HG03196 (cell line): Measurements from ENCODE around the gene DEPDC1B.
"Not testable (repeated sequence)": the region's sequence is repeated elsewhere in the genome, so short reads cannot be mapped to it uniquely, and the experiment has no call there.

Experiments used
- ATAC-seq: cut with Tn5 transposase; IDR thresholded peaks from one replicate; pipeline ENCODE4 v1.9.1; 2021; ENCODE audit not compliant: unreplicated experiment

The DEPDC1B gene, protein sequence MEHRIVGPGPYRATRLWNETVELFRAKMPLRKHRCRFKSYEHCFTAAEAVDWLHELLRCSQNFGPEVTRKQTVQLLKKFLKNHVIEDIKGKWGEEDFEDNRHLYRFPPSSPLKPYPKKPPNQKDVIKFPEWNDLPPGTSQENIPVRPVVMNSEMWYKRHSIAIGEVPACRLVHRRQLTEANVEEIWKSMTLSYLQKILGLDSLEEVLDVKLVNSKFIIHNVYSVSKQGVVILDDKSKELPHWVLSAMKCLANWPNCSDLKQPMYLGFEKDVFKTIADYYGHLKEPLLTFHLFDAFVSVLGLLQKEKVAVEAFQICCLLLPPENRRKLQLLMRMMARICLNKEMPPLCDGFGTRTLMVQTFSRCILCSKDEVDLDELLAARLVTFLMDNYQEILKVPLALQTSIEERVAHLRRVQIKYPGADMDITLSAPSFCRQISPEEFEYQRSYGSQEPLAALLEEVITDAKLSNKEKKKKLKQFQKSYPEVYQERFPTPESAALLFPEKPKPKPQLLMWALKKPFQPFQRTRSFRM

DNA sequence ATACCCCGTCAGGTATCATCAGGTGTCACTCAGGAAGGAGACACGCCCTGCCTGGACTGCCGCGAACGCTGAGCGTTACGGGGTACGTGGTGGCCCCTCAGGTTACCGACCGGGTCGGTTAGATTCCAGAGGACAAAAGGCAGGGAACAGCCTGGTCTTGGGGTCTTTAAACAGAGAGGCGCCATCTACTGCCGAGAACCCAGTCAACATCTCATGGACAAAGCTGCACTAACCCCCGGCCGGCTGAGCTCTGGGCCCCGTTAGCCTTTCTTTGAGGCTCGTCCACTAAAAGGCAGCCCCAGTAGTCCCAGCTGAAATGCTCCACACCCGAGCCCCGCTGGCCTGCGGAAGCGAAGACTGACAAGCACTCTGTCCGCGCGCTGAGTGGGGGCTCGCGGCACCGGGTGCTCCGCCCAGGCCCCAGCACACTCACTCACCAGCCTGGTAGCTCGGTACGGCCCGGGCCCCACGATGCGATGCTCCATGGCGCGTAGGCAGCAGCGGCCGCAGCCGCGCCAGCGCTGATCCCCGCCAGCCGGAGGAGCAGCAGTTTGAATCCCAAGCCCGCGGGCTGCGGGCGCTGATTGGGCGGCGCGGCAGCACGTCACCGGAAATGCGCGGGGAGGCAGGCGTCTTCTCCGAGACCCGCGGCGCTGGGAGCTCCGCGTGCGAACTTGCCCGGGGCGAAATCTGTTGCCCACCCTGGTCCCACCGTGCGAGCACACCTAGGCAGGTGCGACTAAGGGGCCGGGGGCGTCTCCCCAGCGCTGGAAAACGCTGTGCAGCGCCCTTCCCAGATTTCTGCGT, at the start of gene DEPDC1B:
TSS of gene DEPDC1B (minus strand) at position 558 of the 807 bp plus-strand sequence. CDS start at position 485, 73 bp downstream.
- ATAC-seq = peak; percentile 93

DNA sequence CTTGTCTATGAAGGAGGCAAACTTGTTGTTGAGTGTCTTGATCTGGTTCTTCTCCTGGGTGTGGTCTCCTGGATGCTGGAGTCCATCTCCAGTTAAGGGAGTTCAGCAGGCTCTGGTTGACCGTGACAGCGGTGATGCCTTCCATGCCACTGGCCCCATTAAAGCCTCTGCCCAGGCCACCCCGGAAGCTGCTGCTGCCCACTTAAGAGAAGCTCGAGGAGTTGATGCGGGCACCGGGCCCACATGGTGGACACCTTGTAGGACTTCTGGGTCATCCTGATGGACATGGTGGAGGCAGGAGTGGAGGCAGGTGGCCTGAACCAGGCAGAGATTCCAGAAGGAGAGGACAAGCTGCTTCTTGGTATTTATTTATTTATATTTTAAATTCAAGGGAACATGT, 44.7 kb upstream of the DEPDC1B start:
- no peak for ATAC-seq

DNA sequence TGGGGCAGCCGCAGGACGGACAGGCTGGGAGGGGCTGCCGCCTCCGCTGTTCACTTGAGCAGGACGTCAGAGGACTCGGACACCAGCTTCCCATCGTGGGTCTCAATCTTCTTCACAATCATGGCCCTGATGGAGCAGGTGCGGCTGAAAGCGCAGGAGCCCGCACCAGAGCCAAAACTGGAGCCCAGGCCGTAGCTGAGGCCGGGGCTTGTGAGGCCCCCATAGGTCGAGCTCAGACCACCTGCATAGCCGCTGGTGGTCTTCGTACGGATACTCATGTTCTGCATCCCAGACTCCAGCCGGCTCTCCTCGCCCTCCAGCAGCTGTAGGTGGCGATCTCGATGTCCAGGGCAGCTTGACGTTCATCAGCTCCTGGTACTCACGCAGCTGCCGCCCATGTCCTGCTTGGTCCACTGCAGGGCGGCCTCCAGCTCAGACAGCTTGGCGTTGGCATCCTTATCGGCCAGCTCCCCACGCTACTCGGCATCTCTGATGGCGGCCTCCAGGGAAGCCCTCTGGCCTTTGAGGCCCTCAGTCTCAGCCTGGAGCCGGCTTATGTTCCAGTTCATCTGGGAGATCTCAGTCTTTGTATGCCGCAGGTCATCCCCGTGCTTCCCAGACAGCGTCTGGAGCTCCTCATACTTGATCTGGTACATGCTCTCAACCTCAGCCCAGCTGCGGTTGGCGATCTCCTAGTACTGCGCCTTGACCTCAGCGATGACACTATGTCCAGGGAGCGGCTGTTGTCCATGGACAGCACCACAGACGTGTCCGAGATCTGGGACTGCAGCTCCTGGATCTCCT, 43.7 kb upstream of the DEPDC1B start:
- no peak for ATAC-seq

DNA sequence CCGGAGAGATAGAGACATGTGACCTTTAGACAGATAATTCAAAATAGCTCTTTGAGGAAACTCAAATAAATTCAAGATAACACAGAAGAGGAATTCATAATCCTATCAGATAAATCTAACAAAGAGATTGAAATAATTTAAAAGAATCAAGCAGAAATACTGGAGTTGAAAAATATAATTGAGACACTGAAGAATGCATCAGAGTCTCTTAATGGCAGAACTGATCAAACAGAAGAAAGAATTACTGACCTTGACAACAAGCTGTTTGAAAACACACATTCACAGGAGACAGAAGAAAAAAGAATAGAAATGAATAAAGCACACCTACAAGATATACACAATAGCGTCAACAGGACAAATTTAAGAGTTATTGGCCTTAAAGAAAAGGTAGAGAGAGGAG, 40.4 kb upstream of the DEPDC1B start:
- no peak for ATAC-seq

DNA sequence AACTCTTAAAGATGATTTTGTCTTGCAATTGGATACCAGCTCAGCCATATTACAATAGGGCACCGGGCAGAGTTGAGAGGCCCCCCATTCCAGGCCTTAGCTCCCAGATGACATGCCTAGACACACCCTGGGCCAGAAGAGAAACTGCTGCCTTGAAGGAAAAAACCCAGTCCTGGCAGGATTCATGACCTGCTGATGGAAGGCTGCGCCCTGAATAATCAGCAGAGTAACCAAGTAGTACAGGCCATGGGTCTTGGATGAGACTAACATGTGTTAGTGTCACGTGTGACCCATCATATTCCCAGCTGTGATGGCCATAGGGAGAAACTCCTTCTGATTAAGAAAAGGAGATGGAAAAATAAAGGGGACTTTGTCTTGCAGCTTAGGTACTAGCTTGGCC, 39.0 kb upstream of the DEPDC1B start:
- ATAC-seq = no peak

DNA sequence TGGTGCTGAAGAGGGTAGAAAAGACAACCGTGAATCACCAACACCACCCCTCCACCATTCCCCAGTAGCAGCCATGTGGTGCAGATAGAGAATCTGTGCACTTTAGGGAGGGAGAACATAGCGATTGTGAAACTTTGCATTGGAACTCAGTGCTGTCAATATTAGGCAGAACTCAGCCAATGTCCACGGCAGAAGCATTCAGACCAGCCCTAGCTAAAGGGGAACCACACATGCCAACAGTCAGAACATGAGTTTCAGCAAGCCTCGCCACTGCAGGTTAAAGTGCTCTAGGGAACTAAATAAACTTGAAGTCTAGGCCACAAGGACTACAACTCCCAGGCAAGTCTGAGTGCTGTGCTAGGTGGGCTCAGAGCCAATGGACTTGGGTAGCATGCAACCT, 38.5 kb upstream of the DEPDC1B start:
- no peak for ATAC-seq

DNA sequence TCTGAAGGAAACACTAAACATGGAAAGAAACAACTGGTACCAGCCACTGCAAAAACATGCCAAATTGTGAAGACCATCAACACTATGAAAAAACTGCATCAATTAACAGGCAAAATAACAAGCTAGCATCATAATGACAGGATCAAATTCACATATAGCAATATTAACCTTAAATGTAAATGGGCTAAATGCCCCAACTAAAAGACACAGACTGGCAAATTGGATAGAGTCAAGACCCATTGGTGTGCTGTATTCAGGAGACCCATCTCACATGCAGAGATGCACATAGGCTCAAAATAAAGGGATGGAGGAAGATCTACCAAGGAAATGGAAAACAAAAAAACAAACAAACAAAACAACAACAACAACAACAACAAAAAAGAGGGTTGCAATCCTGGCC, 30.9 kb upstream of the DEPDC1B start:
- not testable (repeated sequence) for ATAC-seq

DNA sequence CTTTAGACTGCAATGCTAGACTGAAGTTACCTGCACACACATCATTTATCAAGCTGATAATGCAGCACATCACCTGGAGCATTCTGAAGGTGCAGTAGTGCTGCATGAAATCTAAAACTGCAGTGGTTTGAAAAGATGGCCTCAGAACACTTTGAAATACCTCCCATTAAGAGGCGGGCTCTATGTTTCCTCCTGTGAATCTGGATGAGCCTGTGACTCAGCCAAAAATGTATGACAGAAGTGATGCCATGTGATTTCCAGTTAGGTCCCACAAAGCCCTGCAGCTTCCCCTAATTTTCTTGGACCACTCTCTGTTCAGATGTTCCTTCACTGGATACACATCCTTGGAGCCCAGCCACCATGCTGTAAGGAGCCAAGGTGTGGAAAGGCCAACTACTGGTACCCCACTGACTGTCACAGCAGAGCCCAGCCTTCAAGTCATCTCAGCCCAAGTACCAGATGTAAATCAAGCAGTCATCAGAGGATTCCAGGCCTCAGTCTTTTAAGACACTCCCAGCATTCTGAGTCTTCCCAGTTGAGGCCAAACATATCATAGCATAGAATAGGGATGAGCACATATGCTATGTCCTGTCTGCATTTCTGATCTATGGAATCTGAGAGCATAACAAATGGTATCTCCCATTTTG, 27.2 kb upstream of the DEPDC1B start:
- ATAC-seq = no peak

DNA sequence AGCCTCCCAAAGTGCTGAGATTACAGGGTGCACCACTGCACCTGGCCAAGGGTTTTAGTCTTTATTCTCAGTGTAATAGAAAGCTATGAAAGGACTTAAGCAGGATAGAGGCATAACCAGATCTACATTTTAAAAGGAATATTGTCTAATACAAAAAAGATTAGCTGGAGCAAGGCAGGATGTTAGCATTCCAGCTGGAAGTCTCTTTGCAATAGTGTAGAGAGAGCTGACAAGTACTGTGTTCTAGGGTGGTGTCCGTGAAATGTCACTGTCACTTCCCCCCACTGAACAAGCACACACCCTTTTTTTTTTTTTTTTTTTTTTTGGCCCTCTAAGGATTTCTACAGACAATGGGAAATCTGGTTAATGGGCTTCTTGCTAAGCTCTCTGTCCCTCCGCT, 24.2 kb upstream of the DEPDC1B start:
- ATAC-seq = no peak

DNA sequence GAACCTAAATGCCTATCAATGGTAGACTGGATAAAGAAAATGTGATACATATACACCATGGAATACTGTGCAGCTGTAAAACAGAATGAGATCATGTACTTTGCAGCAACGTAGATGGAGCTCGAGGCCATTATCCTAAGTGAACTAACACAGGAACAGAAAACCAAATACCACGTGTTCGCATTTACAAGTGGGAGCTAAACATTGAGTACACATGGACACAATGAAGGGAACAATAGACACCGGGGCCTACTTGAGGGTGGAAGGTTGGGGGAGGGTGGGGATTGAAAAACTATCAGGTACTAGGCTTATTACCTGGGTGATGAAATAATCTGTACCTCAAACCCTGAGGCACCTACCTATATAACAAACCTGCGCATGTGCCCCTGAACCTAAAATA, 22.4 kb upstream of the DEPDC1B start:
- ATAC-seq = no peak

DNA sequence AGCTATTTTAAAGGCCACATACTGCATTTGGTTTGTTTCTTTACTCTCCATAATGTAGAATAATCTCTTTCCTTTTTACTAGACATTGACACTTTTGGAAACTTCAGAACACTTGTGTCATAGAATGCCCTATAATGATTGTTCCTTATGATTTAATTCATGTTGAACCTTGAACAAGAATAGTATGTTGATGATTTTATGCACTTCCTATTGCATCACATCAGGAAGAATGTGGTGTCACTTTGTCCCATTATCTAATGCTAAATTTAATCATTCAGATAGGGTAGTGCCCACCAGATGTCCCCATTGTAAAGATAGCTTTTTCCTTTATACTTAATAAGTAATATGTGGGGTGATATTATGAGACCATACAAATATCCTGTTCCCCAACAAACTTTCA, 19.4 kb upstream of the DEPDC1B start:
- ATAC-seq = no peak

DNA sequence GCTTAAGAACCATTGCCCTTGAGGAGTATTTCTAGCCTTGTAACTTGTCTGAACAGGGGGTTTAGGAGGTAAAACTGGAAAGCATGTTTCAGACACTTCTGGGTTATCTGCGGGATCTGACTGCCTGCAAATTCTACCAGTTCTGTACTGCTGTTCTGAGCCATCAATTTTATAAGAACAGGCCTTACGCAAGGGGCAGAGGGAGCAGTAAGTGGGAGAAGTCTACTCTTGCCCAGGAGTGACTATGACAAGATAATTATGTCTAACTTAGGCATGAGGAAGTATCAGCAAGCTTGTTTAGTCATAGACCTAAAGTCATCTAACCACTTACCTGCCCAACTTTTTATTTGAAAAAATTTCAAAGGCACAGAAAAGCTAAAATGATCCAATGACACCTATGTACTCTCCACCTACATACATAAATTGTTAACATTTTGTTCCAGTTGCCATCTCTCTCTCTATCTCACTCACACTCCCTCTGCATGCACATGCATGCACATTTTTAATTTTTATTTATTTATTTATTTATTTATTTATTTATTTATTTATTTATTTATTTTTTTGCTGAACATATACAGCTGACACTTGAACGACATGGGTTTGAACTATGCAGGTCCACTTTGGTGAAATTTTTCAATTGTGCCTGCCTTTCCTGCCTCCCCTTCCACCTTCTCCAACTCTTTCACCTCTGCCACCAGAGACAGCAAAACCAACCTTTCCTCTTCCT, 18.4 kb upstream of the DEPDC1B start:
- no peak for ATAC-seq

DNA sequence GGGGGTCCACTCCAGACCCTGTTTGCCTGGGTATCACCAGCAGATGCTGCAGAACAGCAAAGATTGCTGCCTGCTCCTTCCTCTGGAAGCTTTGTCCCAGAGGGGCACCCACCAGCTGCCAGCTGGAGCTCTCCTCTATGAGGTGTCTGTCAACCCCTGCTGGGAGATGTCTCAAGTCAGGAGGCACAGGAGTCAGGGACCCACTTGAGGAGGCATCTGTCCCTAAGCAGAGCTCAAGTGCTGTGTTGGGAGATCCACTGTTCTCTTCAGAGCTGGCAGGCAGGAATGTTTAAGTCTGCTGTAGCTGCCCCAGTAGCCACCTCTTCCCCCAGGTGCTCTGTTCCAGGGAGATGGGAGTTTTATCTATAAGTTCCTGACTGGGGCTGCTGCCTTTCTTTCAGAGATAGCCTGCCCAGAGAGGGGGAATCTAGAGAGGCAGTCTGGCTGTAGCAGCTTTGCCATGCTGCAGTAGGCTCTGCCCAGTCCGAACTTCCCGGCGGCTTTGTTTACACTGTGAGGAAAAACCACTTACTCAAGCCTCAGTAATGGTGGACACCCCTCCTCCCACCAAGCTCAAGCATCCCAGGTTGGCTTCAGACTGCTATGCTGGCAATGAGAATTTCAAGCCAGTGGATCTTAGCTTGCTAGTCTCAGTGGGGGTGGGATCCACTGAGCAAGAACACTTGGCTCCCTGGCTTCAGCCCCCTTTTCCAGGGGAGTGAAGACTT, 15.4 kb upstream of the DEPDC1B start:
- not testable (repeated sequence) for ATAC-seq

DNA sequence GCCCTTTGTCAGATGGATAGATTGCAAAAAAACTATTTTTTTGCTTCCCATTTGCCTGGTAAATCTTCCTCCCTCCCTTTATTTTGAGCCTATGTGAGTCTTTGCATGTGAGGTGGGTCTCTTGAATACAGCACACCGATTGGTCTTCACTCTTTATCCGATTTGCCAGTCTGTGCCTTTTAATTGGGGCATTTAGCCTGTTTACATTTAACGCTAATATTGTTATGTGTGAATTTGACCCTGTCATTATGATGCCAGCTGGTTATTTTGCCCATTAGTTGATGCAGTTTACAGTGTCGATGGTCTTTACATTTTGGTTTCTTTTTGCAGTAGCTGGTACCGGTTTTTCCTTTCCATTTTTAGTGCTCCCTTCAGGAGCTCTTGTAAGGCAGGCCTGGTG, 13.0 kb upstream of the DEPDC1B start:
- no peak for ATAC-seq

DNA sequence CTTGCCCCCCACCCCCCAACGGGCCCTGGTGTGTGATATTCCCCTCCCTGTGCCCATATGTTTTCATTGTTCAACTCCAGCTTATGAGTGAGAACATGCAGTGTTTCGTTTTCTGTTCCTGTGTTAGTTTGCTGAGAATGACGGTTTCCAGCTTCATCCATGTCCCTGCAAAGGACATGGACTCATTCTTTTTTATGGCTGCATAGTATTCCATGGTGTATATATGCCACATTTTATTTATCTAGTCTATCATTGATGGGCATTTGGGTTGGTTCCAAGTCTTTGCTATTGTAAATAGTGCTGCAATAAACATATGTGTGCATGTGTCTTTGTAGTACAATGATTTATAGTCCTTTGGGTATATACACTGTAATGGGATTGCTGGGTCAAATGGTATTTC, 11.9 kb upstream of the DEPDC1B start:
- ATAC-seq = not testable (repeated sequence)

DNA sequence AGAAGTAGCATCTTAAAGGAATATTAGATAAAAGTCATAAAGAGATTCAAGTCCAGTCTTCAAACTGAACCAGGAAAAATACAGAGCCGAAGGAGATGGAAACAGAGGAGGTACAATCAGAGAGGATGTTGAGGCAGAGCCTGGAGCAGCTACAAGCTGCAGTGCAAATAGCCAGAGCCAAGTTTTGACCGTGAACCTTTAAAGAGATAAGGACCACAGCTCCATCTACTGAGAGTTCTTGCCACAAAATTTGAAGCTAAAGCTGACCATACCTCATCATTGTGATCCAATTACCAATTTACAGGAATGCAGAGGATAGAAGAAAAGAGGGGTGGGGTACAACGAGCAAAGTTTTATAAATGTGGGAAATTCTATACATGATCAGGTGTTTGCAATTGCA, 10.4 kb upstream of the DEPDC1B start:
- no peak for ATAC-seq

DNA sequence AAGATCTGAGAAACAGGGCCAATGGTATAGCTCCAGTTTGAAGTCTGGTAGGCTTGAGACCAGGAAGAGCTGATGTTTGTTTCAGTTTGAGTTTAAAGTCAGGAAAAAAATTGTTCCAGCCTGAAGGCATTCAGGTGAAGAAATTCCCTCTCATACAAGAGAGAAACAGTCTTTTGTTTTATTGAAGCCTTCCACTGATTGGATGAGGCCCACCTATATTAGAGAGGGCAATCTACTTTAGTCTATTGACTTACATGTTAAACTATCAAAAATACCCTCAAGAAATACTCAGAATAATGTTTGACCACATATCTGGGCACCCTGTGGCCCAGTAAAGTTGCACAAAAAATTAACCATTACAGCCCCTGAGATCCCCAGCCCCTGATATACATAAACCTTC, 5.2 kb upstream of the DEPDC1B start:
- no peak for ATAC-seq

DNA sequence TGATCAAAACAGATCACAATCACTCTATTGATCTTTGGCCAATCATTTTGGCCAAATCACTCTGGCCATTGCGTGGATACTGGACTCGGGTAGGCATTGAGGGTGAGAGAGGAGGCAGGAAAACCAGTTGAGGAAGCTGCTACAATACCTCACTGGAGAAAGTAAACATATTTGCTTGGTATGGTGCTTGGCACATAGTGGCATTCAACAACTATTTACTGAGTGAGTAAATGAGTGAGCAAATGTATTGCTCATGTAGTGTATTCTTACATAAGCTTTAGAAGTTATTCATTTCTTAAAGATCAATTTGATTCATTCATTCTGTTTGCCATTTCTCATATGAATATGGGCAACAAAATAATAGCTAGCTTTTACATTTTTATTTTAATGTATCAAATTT, 4.0 kb upstream of the DEPDC1B start:
- ATAC-seq = no peak

DNA sequence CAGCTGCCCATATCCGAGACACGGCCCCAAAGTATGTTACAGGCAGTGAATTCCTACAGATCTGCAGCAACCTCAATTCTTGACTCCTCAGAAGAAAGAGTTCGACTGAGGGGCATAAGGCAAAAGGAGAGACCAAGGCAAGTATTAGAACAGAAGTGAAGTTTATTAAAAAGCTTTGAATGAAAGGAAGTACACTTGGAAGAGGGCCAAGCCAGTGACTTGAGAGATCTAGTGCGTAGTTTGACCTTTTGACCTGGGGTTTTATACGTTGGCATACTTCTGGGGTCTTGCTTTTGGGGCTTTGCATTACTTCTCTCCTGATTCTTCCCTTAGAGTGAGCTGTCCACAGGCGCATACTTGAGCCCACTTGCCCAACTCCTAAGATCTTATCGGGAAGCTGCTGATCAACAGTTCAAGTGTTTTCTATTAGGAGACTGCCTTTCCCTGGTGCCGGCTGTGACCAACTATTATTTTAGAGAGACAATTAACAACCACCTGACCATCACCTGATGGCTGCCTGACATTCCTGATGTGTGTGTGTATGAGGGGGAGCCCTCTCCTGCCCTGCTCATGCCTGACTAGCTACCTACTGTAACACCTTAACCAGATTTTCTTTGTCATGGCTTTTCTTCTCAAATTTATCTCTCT, 1.5 kb upstream of the DEPDC1B start:
- no peak for ATAC-seq
